Sigmoid colon (tissue), 4 donors: ENCODE measurements around the gene KCNK15.

ENCODE experiments used
- CTCF ChIP-seq, 4 experiments: fragments of 450-650 bp in 3 of 4; fragments of 200-600 bp in 1 of 4; IDR thresholded peaks; one replicate each; pipeline ENCODE4 v1.5.1; 2016 to 2019; ENCODE audit warnings: antibody characterized with exemption in 4 of 4, mild to moderate bottlenecking in 3 of 4, moderate library complexity in 2 of 4
- EP300 ChIP-seq, 4 donors: sonication (generic); formaldehyde crosslinking; IDR thresholded peaks; one replicate each; pipeline ENCODE4 v1.6.1; 2017; ENCODE audit warnings: antibody characterized with exemption in 4 of 4
- POLR2A ChIP-seq, 2 donors: fragments of 450-650 bp; IDR thresholded peaks; one replicate each; pipeline ENCODE4 v1.6.1; 2016; ENCODE audit warnings: antibody characterized with exemption in 2 of 2, mild to moderate bottlenecking in 2 of 2, moderate library complexity in 2 of 2
- POLR2AphosphoS5 ChIP-seq, 4 donors: sonication (generic); formaldehyde crosslinking; IDR thresholded peaks; one replicate each; pipeline ENCODE4 v1.6.1; 2017; ENCODE audit warnings: antibody characterized with exemption in 4 of 4

DNA sequence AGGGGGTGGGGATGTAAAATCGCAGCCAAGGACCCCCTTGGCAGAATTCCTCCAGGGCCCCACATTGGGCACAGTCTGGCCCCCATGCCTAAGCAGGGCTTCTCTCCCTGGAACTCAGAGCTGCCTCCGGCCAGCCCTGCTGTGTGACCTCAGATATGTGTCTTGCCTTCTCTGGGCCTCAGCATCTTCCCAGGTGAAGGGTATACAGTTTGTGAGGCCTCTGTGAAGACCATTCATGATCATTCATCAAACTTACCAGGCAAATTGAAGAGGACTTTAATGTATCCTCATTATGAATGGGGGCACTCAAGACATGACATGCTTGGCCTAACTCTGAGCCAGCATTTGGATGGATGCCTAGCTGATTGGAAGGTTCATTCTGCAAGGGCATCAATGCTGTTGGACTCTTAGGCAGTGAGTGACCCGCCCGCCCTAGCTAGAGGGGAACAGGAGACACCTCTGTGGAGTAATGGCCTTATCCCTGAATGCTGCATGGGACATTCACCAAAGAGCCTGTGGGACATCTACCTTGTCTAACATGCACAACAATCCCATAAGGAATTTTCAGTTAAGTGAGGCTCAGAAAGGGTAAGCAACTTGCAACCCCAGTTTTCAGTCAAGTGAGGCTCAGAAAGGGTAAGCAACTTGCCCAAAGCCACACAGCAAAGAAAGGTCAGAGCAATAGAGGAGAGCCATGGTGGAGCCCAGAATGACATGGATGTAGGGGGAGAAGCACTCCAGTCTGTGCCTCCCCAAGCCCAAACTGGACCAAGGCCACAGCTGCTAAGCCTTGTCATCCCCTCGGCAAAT, 30.0 kb upstream of the KCNK15 start:
- TF ChIP-seq CTCF (IDR thresholded peaks at IDR 0.05) (no peak), EP300 (IDR thresholded peaks at IDR 0.05) (no peak), POLR2AphosphoS5 (IDR thresholded peaks at IDR 0.05) (no peak), POLR2A (IDR thresholded peaks at IDR 0.05) (no peak)
